GM19467 (cell line): Measurements from ENCODE around the gene FAM219A.
"Not testable (repeated sequence)": the region's sequence is repeated elsewhere in the genome, so short reads cannot be mapped to it uniquely, and the experiment has no call there.

ENCODE experiments used
- ATAC-seq: cut with Tn5 transposase; IDR thresholded peaks from one replicate; pipeline ENCODE4 v1.9.1; 2021; ENCODE audit warnings: mild to moderate bottlenecking, moderate library complexity; ENCODE audit not compliant: unreplicated experiment

Gene FAM219A

DNA sequence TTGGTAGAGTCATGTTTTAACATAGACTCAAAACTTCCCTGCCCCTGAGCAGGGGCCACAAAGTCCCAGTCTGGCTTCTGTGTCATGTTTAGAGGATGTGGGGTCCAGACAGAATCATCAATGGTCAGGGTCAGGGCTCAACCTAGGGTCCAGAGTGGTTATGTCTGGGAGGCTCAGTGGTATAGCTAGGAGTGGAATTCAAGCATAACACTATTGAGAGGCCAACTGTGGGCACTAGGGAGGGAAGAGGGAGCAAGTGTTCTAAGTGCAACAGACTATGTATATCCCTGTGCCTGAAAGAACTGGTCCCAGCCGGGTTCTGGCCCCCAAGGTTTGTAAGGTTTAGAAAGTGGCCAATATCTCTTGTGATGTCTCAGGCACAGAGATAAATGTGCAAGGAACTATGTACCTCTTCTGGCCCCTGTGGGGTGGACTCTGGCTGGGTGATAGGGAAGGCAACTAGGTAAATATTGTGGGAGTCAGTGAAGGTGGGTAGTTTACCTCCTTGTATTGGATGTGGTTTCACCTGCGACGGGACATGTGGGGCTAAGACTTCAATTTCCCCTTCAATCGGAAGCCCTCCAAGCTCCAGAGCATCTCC is 95.7 kb downstream of the FAM219A start:
- ATAC-seq: no peak

DNA sequence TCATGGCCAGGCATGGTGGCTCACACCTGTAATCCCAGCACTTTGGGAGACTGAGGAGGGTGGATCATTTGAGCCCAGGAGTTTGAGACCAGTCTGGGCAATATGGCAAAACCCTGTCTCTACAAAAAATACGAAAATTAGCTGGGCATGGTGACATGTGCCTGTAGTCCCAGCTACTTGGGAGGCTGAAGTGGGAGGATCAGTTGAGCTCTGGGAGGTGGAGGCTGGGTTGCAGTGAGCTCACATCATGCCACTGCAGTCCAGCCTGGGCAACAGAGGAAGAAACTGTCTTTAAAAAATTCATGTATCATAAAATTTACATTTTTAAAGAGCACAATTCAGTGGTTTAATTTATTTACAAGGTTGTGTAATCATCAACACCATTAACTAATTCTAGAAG is 105.4 kb downstream of the FAM219A start:
- ATAC-seq: not testable (repeated sequence)

DNA sequence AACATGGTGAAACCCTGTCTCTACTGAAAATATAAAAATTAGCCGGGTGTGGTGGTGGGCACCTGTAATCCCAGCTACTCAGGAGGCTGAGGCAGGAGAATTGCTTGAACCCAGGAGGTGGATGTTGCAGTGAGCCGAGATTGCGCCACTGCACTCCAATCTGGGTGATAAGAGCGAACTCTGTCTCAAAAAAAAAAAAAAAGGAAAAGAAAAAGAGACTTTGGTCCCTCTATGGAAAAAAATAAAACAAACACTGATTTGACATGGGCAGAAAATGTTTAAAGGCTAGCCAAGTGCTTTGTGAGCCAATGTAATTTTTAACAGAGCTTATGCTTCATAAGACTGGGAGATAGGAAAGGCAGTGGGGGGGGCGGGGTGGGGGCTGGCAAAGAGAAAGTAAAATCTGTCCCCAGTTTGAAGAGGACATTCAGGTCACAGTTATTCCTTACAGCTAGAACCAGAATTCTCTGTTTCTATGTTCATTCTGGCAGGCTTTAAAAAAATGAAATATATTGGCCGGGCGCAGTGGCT is 106.2 kb downstream of the FAM219A start:
- ATAC-seq: not testable (repeated sequence)

DNA sequence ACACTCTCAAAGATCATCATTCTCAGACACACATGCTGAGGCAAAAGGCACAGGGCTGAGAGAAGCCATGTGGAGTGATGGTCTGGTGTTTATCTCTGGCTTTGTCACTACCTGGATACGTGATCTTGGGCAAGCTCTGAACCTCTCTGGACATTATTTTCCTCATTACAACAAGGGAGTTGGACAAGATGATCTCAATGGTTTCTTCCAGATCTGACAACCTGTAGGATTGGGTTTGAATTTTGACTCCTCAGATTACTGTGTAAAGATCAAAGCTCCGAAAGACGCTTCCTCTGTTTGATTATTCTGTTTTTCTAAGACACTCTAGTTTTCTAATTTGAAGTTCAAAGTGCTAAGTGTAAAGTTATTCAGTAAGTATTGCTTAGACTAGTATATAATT is 109.0 kb downstream of the FAM219A start:
- ATAC-seq: no peak
